ENCODE data around the gene DNAH11.
A peak's percentile ranks its signal among the peaks of the same experiment; 100 is the strongest.
"Not testable (repeated sequence)": the region's sequence is repeated elsewhere in the genome, so short reads cannot be mapped to it uniquely, and the experiment has no call there.

Gene DNAH11

GRCh38 chr7:21718391-21718790 lies 175.6 kb downstream of the DNAH11 start:
- DNase-seq: no peak

GRCh38 chr7:21719846-21720245 lies 177.0 kb downstream of the DNAH11 start:
- DNase-seq: no peak

- DNase-seq: no peak
Measured at GRCh38 chr7:21722371-21722770, 179.5 kb downstream of the DNAH11 start.

GRCh38 chr7:21724562-21724961 lies 181.7 kb downstream of the DNAH11 start:
- DNase-seq: no peak

- no peak for DNase-seq
Measured at GRCh38 chr7:21730399-21730798, 187.6 kb downstream of the DNAH11 start.

GRCh38 chr7:21731977-21732376 lies 189.1 kb downstream of the DNAH11 start:
- DNase-seq: no peak

GRCh38 chr7:21732956-21733355 lies 190.1 kb downstream of the DNAH11 start:
- not testable (repeated sequence) for DNase-seq

GRCh38 chr7:21733837-21734236 lies 191.0 kb downstream of the DNAH11 start:
- no peak for DNase-seq

- DNase-seq: no peak
Measured at GRCh38 chr7:21743493-21743892, 200.7 kb downstream of the DNAH11 start.

- DNase-seq: no peak
Measured at GRCh38 chr7:21746949-21747348, 204.1 kb downstream of the DNAH11 start.

GRCh38 chr7:21747806-21748205 lies 205.0 kb downstream of the DNAH11 start:
- DNase-seq: no peak

GRCh38 chr7:21749378-21749777 lies 206.5 kb downstream of the DNAH11 start:
- DNase-seq: no peak

GRCh38 chr7:21753071-21753470 lies 210.2 kb downstream of the DNAH11 start:
- no peak for DNase-seq

- no peak for DNase-seq
Measured at GRCh38 chr7:21754963-21755362, 212.1 kb downstream of the DNAH11 start.

- DNase-seq: no peak
Measured at GRCh38 chr7:21757537-21758282, 214.9 kb downstream of the DNAH11 start.

- DNase-seq: no peak
Measured at GRCh38 chr7:21758286-21758685, 215.4 kb downstream of the DNAH11 start.

- no peak for DNase-seq
Measured at GRCh38 chr7:21762469-21762868, 219.6 kb downstream of the DNAH11 start.

- no peak for DNase-seq
Measured at GRCh38 chr7:21763818-21764217, 221.0 kb downstream of the DNAH11 start.

GRCh38 chr7:21766218-21766617 lies 223.4 kb downstream of the DNAH11 start:
- DNase-seq: no peak

GRCh38 chr7:21767300-21767900 lies 224.6 kb downstream of the DNAH11 start:
- DNase-seq: peak; percentile 23

GRCh38 chr7:21768279-21768678 lies 225.4 kb downstream of the DNAH11 start:
- no peak for DNase-seq

GRCh38 chr7:21771266-21771665 lies 228.4 kb downstream of the DNAH11 start:
- DNase-seq: no peak

- no peak for DNase-seq
Measured at GRCh38 chr7:21771906-21772610, 229.2 kb downstream of the DNAH11 start.

- no peak for DNase-seq
Measured at GRCh38 chr7:21773326-21773725, 230.5 kb downstream of the DNAH11 start.

Data from KG1 (cell line).